NOMO-1 treated with dmso at 0.1 percent for 144 hours (cell line): ENCODE measurements around the gene FGF4.

Experiments used
- DNase-seq: peaks from one replicate; lab custom pipeline; 2025; ENCODE audit not compliant: unreplicated experiment; lab: John Stamatoyannopoulos, UW

The FGF4 gene

GRCh38 chr11:69729252-69729651 is 45.9 kb downstream of the FGF4 start:
- no peak for DNase-seq

GRCh38 chr11:69727266-69727665 is 47.9 kb downstream of the FGF4 start:
- no peak for DNase-seq

- DNase-seq = no peak
Observed at GRCh38 chr11:69726481-69726880, 48.7 kb downstream of the FGF4 start.

- DNase-seq = no peak
Observed at GRCh38 chr11:69726019-69726418, 49.1 kb downstream of the FGF4 start.

- DNase-seq = no peak
Observed at GRCh38 chr11:69721745-69722144, 53.4 kb downstream of the FGF4 start.

GRCh38 chr11:69721106-69721505 is 54.0 kb downstream of the FGF4 start:
- DNase-seq = no peak
